SKM-1 treated with dmso at 0.1 percent for 144 hours (cell line): Measurements from ENCODE around the gene BLTP3B.

ENCODE experiments used
- DNase-seq: peaks from one replicate; lab custom pipeline; 2025; ENCODE audit not compliant: unreplicated experiment; lab: John Stamatoyannopoulos, UW

Gene BLTP3B

GRCh38 chr12:100123316-100124095, 19.2 kb downstream of the BLTP3B start:
- DNase-seq, result no peak

DNA sequence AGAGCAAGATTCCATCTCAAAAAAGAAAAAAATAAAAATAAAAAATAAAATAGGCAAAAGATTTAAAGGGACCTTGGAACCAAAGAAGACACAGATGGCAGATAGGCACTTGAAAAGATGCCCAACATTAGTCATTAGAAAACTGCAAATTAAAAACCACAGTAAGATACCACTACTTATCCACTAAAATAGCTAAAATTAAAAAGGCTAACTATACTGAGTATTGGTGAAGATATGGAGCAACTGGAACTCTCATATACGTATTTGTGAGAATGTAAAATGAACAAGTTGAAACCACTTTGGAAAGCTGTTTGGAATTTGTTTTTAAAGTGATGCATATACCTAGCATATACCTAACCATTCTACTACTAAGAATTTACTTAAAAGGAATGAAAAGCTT, 22.3 kb downstream of the BLTP3B start:
- DNase-seq, result no peak

DNA sequence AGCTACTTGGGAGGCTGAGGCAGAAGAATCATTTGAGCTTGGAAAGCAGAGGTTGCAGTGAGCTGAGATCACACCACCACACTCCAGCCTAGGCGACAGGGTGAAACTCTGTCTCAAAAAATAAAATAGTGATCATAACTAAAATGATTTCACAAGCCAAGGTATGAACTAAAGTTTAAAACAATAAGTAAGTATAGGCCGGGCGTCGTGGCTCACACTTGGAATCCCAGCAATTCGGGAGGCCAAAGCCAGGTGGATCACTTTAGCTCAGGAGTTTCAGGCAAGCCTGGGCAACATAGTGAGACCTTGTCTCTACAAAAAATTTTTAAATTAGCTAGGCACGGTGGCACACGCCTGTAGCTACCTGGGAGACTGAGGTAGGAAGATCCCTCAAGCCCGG, 27.4 kb downstream of the BLTP3B start:
- DNase-seq, result no peak

- no peak for DNase-seq
These were observed 28.1 kb downstream of the BLTP3B start for GRCh38 chr12:100114574-100114973.

DNA sequence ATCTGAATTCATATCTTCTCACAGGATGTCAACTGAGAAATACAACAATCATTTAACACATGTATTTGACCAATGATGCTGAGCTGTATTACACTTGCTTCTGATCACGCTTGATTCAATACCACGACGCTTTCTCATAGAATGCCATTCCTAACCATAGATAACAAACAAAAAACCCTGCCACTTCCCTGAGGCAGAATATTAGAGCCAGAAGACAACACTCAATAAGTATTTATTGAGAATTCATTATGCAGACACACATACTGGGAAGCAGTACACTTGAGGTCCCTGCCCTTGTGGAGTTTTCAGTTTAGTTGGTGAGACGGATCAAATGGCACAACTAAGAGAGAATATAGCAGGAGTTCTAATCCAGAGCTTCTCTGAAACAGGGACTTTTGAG, 32.4 kb downstream of the BLTP3B start:
- DNase-seq, result no peak

DNA sequence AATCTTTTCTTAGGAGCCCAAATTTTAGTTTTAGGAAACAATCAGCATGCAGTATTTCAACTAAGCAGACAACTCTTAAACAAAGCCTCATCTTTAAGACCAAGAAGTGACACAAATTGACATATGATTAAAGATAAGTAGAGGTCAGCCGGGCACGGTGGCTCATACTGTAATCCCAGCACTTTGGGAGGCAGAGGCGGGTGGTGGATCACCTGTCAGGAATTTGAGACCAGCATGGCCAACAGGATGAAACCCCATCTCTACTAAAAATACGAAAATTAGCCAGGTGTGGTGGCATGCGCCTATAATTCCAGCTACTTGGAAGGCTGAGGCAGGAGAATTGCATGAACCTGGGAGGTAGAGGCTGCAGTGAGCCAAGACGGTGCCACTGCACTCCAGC, 35.8 kb downstream of the BLTP3B start:
- no peak for DNase-seq

DNA sequence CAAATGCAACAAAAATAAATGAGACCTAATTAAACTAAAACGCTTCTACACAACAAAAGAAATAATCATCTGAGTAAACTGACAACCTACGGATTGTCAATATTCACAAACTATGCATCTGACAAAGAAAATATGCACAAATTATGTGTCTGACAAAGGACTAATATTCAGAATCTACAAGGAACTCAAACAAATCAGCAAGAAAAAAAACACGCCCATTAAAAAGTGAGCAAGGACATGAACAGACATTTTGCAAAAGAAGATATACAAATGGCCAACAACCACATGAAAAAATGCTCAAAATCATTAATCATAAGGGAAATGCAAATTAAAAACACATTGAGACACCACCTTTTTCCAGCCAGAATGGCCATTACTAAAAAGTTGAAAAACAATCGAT, 37.0 kb downstream of the BLTP3B start:
- no peak for DNase-seq

GRCh38 chr12:100101000-100101399, 41.7 kb downstream of the BLTP3B start:
- no peak for DNase-seq
